ENCODE results near the gene FAM98C.
A peak's percentile ranks its signal among the peaks of the same experiment; 100 is the strongest.

FAM98C gene

DNA sequence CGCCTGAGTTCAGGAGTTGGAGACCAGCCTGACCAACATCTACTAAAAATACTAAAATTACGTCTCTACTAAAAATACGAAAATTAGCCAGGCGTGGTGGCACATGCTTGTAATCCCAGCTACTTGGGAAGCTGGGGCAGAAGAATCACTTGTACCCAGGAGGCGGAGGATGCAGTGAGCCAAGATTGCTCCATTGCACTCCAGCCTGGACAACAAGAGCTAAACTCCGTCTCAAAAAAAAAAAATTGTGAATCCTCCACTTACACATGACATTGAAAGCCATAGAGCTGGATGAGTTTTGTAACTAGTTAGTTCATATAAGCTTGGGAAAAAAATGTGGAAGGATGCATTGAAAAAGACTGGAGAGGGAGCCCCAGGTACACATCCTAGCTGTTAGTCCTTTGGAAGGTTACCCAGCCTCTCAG is 29.0 kb upstream of the FAM98C start:
- no peak for DNase-seq (ENCODE audit: low read depth)
- TF ChIP-seq, protein P1, sequence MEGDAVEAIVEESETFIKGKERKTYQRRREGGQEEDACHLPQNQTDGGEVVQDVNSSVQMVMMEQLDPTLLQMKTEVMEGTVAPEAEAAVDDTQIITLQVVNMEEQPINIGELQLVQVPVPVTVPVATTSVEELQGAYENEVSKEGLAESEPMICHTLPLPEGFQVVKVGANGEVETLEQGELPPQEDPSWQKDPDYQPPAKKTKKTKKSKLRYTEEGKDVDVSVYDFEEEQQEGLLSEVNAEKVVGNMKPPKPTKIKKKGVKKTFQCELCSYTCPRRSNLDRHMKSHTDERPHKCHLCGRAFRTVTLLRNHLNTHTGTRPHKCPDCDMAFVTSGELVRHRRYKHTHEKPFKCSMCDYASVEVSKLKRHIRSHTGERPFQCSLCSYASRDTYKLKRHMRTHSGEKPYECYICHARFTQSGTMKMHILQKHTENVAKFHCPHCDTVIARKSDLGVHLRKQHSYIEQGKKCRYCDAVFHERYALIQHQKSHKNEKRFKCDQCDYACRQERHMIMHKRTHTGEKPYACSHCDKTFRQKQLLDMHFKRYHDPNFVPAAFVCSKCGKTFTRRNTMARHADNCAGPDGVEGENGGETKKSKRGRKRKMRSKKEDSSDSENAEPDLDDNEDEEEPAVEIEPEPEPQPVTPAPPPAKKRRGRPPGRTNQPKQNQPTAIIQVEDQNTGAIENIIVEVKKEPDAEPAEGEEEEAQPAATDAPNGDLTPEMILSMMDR (conservative IDR thresholded peaks at IDR 0.05; ENCODE audit: low read length) = no peak
- H3K4me3 ChIP-seq (ENCODE audit: low read length) = peak overlapping the region; percentile 62

GRCh38 chr19:38374332-38375097 is 28.4 kb upstream of the FAM98C start, which contains the start of gene PSMD8:
Gene PSMD8, plus strand, starts transcription at chr19:38374571. Its CDS starts 31 bp downstream, at chr19:38374602.
- peak within 1 kb of the TSS; percentile 90 for H3K4me3 ChIP-seq (ENCODE audit: low read length)
- DNase-seq (ENCODE audit: low read depth) = peak; percentile 98
- TF ChIP-seq, protein P1 (conservative IDR thresholded peaks at IDR 0.05; ENCODE audit: low read length) = no peak; the same call in 1 of the 2 replicates

- TF ChIP-seq, protein P1 (conservative IDR thresholded peaks at IDR 0.05; ENCODE audit: low read length) = no peak
These were observed 27.8 kb upstream of the FAM98C start for GRCh38 chr19:38375098-38375493.

GRCh38 chr19:38375748-38376147 is 27.1 kb upstream of the FAM98C start:
- peak overlapping the region; percentile 90 for H3K4me3 ChIP-seq (ENCODE audit: low read length)
- peak; percentile 57 for DNase-seq (ENCODE audit: low read depth)
- TF ChIP-seq, protein P1 (conservative IDR thresholded peaks at IDR 0.05; ENCODE audit: low read length) = no peak

More at GRCh38 chr19:38375098-38375493, 27.8 kb upstream of the FAM98C start:
- H3K4me3 ChIP-seq (ENCODE audit: low read length) = peak overlapping the region; percentile 90
- DNase-seq (ENCODE audit: low read depth) = no peak

- TF ChIP-seq, protein P1 (conservative IDR thresholded peaks at IDR 0.05; ENCODE audit: low read length) = no peak
- no peak for DNase-seq (ENCODE audit: low read depth)
- peak overlapping the region; percentile 90 for H3K4me3 ChIP-seq (ENCODE audit: low read length)
These were observed 26.3 kb upstream of the FAM98C start for GRCh38 chr19:38376576-38376975.

GRCh38 chr19:38377052-38377451 is 25.8 kb upstream of the FAM98C start:
- DNase-seq (ENCODE audit: low read depth) = no peak
- TF ChIP-seq, protein P1 (conservative IDR thresholded peaks at IDR 0.05; ENCODE audit: low read length) = no peak
- no peak overlapping the region for H3K4me3 ChIP-seq (ENCODE audit: low read length)

DNA sequence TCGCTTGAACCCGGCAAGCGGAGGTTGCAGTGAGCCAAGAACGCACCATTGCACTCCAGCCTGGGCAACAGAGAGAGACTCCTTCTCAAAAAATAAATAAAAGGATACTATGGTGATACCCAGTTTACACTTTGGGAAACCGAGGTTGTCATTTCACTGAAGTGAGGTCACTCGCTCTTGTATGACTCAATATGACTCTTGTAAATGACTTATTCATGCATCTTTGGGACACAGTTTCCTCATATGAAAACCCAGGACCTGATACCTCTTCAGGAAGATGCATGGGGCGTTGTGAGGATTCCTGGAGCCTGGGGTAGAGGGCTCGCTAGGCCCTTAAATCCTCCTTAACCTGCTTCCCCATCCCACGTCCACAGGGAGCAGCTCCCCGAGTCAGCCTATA is 24.0 kb upstream of the FAM98C start:
- TF ChIP-seq, protein P1 (conservative IDR thresholded peaks at IDR 0.05; ENCODE audit: low read length) = no peak
- no peak overlapping the region for H3K4me3 ChIP-seq (ENCODE audit: low read length)
- DNase-seq (ENCODE audit: low read depth) = no peak
